ENCODE data around the gene RBMS1.

Gene RBMS1

GRCh38 chr2:160245614-160246155 lies 247.9 kb downstream of the RBMS1 start:
- DNase-seq, result no peak

- no peak for DNase-seq
Measured at GRCh38 chr2:160242893-160243564, 250.6 kb downstream of the RBMS1 start.

GRCh38 chr2:160241251-160242137 lies 252.1 kb downstream of the RBMS1 start:
- no peak for DNase-seq

- DNase-seq, result no peak
Measured at GRCh38 chr2:160239436-160239835, 254.2 kb downstream of the RBMS1 start.

GRCh38 chr2:160238392-160238791 lies 255.2 kb downstream of the RBMS1 start:
- no peak for DNase-seq

GRCh38 chr2:160232905-160233475 lies 260.6 kb downstream of the RBMS1 start:
- no peak for DNase-seq

GRCh38 chr2:160229591-160229990 lies 264.0 kb downstream of the RBMS1 start:
- no peak for DNase-seq

- no peak for DNase-seq
Measured at GRCh38 chr2:160228141-160228917, 265.3 kb downstream of the RBMS1 start.

- DNase-seq, result no peak
Measured at GRCh38 chr2:160227293-160227915, 266.2 kb downstream of the RBMS1 start.

GRCh38 chr2:160226367-160226766 lies 267.2 kb downstream of the RBMS1 start:
- no peak for DNase-seq

GRCh38 chr2:160225722-160226121 lies 267.9 kb downstream of the RBMS1 start:
- no peak for DNase-seq

GRCh38 chr2:160224507-160224906 lies 269.1 kb downstream of the RBMS1 start:
- no peak for DNase-seq

GRCh38 chr2:160224060-160224459 lies 269.5 kb downstream of the RBMS1 start:
- DNase-seq, result peak; percentile 29

- DNase-seq, result no peak
Measured at GRCh38 chr2:160223560-160223959, 270.0 kb downstream of the RBMS1 start.

GRCh38 chr2:160222546-160223283 lies 270.9 kb downstream of the RBMS1 start:
- no peak for DNase-seq

Measured in CD4-positive, alpha-beta T cell treated with Interleukin-6 for 4 hours (primary cell).